ENCODE measurements around the gene PTPN23.
"Not testable (repeated sequence)": the region's sequence is repeated elsewhere in the genome, so short reads cannot be mapped to it uniquely, and the experiment has no call there.

The PTPN23 gene

GRCh38 chr3:47380601-47381316 lies at the start of gene PTPN23:
TSS of gene PTPN23 (plus strand) at chr3:47381021. CDS start at chr3:47381097, 76 bp downstream.
- peak; percentile 96 to 97 (median 97) for DNase-seq (ENCODE audit: low read depth in 3 of 3, low spot score in 1 of 3)

DNA sequence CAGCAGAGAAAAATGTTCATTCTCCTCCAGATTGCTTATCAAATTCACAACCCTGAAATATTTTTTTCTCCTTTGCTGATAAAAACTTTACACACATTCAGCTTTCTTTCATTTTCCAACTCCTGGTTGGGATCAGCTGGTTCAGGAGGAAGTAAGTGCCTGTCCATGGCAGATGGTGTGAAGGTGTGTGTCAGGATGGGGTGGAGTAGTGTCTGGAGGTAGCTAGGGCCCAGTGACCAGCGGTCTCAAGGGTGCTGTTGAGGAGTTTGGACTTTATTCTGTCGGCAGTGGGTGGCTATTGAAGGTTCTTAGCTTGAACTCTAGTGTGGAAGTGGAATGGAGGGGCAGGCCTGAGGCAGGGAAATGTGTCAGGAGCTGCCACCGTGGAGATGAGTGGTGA lies 46.9 kb upstream of the PTPN23 start:
- DNase-seq (ENCODE audit: low read depth in 3 of 3, low spot score in 1 of 3) = no peak

DNA sequence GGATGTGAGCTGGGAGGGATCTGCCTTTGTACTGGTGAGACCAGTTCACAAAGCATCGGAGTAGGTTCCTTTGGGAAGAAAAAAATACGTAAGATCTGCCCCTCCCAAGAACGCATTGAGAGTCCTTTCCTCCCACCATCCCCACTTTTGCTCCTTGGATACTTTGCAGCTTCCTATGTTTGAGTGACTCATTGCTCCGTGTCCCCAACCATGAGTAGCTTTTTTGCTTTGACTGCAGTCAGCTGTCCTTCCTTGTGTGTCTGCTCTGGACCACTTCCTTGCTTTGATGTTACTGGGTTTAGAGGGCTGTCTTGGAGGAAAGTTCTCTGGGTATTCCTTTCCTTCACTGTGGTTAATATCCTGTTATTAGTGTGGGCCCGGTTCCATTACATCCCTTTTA lies 43.2 kb upstream of the PTPN23 start:
- no peak for DNase-seq (ENCODE audit: low read depth in 3 of 3, low spot score in 1 of 3)

- no peak for DNase-seq (ENCODE audit: low read depth in 3 of 3, low spot score in 1 of 3)
These were observed 40.9 kb upstream of the PTPN23 start for GRCh38 chr3:47339951-47340350.

GRCh38 chr3:47340866-47341265 lies 40.0 kb upstream of the PTPN23 start:
- DNase-seq (ENCODE audit: low read depth in 3 of 3, low spot score in 1 of 3) = no peak

- no peak for DNase-seq (ENCODE audit: low read depth in 3 of 3, low spot score in 1 of 3)
These were observed 38.7 kb upstream of the PTPN23 start for GRCh38 chr3:47342151-47342550.

GRCh38 chr3:47342812-47343211 lies 38.0 kb upstream of the PTPN23 start:
- DNase-seq (ENCODE audit: low read depth in 3 of 3, low spot score in 1 of 3) = no peak

- no peak for DNase-seq (ENCODE audit: low read depth in 3 of 3, low spot score in 1 of 3)
These were observed 37.3 kb upstream of the PTPN23 start for GRCh38 chr3:47343471-47343971.

GRCh38 chr3:47344971-47345370 lies 35.9 kb upstream of the PTPN23 start:
- no peak for DNase-seq (ENCODE audit: low read depth in 3 of 3, low spot score in 1 of 3)

- no peak for DNase-seq (ENCODE audit: low read depth in 3 of 3, low spot score in 1 of 3)
These were observed 33.5 kb upstream of the PTPN23 start for GRCh38 chr3:47347217-47347801.

DNA sequence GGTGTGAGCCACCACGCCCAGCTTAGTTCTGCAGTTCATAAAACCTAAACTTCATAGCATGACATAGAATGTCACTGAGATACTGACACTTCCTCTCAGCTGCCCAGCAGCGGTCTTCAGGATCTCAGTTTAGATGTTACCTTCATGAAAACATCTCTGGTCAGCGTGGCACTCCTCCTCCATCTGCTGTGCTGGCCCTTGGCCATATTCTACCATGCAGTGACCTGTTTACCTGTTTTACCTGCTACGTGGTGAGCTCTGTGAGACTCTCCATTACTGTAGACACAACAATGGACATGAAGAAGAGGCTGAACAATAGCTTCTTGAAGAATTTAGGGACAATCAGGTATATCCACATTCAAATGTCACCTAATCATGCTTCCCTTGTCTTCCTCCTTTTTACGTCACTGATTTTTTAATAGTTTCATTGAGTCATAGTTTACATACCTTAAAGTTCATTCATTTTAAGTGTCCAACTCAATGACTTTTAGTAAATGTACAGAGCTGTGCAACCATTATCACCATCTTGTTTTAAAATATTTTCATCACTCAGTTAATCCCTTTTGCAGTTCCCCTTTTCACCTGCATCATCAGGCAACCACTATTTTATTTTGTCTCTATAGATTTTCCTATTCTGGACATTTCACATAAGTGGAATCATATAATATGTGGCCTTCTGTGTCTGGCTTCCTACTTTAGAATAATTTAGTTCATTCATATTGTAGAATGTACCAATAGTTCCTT lies 32.2 kb upstream of the PTPN23 start:
- DNase-seq (ENCODE audit: low read depth in 3 of 3, low spot score in 1 of 3) = no peak

GRCh38 chr3:47355010-47355409 lies 25.8 kb upstream of the PTPN23 start:
- DNase-seq (ENCODE audit: low read depth in 3 of 3, low spot score in 1 of 3) = no peak

DNA sequence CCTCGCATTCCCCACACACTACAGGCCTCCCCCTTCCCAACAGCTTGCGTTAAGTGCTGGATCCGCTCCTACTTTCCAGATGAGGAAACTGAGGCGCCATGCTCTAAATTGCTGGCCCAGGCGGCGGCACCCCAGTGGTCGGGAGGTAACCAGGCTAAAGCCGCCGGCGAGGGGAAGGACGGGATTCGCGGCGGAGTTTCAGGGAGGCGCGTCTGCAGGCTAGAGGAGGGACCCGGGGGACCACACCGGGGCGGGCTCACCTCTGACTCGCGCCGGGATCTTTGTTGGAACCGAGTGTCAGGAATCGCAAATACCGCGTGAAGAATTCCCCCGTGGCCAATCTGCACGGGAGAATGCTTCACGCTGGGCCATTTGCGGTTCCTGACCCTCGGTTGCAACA lies 24.6 kb upstream of the PTPN23 start:
- DNase-seq (ENCODE audit: low read depth in 3 of 3, low spot score in 1 of 3) = no peak

GRCh38 chr3:47359323-47359722 lies 21.5 kb upstream of the PTPN23 start:
- no peak for DNase-seq (ENCODE audit: low read depth in 3 of 3, low spot score in 1 of 3)

GRCh38 chr3:47360110-47360517 lies 20.7 kb upstream of the PTPN23 start:
- DNase-seq (ENCODE audit: low read depth in 3 of 3, low spot score in 1 of 3) = not testable (repeated sequence)

- DNase-seq (ENCODE audit: low read depth in 3 of 3, low spot score in 1 of 3) = no peak
These were observed 18.1 kb upstream of the PTPN23 start for GRCh38 chr3:47362701-47363100.

GRCh38 chr3:47365213-47366153 lies 15.3 kb upstream of the PTPN23 start:
- no peak for DNase-seq (ENCODE audit: low read depth in 3 of 3, low spot score in 1 of 3)

- DNase-seq (ENCODE audit: low read depth in 3 of 3, low spot score in 1 of 3) = no peak
These were observed 14.0 kb upstream of the PTPN23 start for GRCh38 chr3:47366833-47367232.

DNA sequence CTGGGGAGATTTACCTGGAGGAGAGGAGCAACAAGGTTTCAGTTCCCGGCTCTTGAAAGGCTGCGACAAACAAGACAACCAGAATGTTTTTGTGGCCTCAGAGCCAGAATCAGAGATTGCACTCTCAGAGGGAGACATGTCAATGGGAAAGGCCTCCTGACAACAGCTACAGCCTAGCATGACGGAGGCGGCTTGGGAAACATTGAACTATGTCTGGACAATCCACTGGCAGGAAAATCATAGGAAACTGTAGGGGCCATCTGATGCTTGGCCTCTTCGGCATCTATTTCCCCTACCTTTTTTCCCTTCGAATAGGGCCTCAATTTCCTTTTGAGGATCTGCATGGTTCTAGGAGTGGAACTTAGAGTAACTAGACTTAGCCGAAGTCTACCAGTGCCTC lies 13.2 kb upstream of the PTPN23 start:
- no peak for DNase-seq (ENCODE audit: low read depth in 3 of 3, low spot score in 1 of 3)

GRCh38 chr3:47370020-47370419 lies 10.8 kb upstream of the PTPN23 start:
- DNase-seq (ENCODE audit: low read depth in 3 of 3, low spot score in 1 of 3) = not testable (repeated sequence)
